HepG2 (cell line): ENCODE results near the gene TMED3. TPM values are rescaled to one million over a fixed set of nuclear protein-coding genes. Genes with fewer than 3 reads are reported as not detected.
A peak's percentile ranks its signal among the peaks of the same experiment; 100 is the strongest.

Experiments used
- ARID4A ChIP-seq: sonication (generic); formaldehyde crosslinking; IDR thresholded peaks from 2 replicates; pipeline ENCODE4 v1.5.0; 2020; ENCODE audit warnings: mild to moderate bottlenecking, missing genetic modification reagents, borderline replicate concordance
- CBX5 ChIP-seq: sonication (generic); formaldehyde crosslinking; IDR thresholded peaks from 2 replicates; pipeline ENCODE4 v1.4.0; 2020; ENCODE audit warnings: missing genetic modification reagents, borderline replicate concordance
- EZH2 ChIP-seq: conservative IDR thresholded peaks from 2 replicates; pipeline ENCODE4 v1.6.1; 2012; ENCODE audit warnings: mild to moderate bottlenecking, low read depth, low read length, moderate library complexity
- FLYWCH1 ChIP-seq: sonication (generic); formaldehyde crosslinking; IDR thresholded peaks from 2 replicates; pipeline ENCODE4 v1.8.1; 2023; ENCODE audit warnings: mild to moderate bottlenecking, missing genetic modification reagents
- FOXA3 ChIP-seq: IDR thresholded peaks from 2 replicates; pipeline ENCODE4 v1.6.1; 2016; ENCODE audit warnings: missing genetic modification reagents, missing compliant biosample characterization
- FOXK2 ChIP-seq: fragments of 450-650 bp; IDR thresholded peaks from 2 replicates; pipeline ENCODE4 v1.6.1; 2016
- KDM5B ChIP-seq: sonication (generic); formaldehyde crosslinking; IDR thresholded peaks from 2 replicates; pipeline ENCODE4 v1.4.0; 2020; ENCODE audit warnings: missing genetic modification reagents, mild to moderate bottlenecking, borderline replicate concordance
- MXI1 ChIP-seq: IDR thresholded peaks from 3 replicates; pipeline ENCODE4 v1.6.1; 2012; ENCODE audit warnings: low read depth, low read length, inconsistent platforms, borderline replicate concordance
- RBM22 ChIP-seq: fragments of 200-400 bp; formaldehyde crosslinking; optimal IDR thresholded peaks from 2 replicates; pipeline ENCODE3; 2017; ENCODE audit warnings: mild to moderate bottlenecking, low read length, moderate library complexity
- SOX13 ChIP-seq, 3 experiments: fragments of 450-650 bp in 1 of 3; sonication (generic) in 1 of 3; formaldehyde crosslinking in 1 of 3; IDR thresholded peaks in 2 of 3; conservative IDR thresholded peaks in 1 of 3; 2 replicates each; pipeline versions ENCODE4 v1.5.0 to v1.6.1; 2016 to 2020; ENCODE audit warnings: antibody characterized with exemption in 1 of 3, mild to moderate bottlenecking in 1 of 3, missing compliant biosample characterization in 1 of 3, missing genetic modification reagents in 1 of 3, moderate library complexity in 1 of 3
- TRIM22 ChIP-seq: fragments of 450-650 bp; IDR thresholded peaks from 2 replicates; pipeline ENCODE4 v1.6.1; 2017
- ZMYM3 ChIP-seq: sonication (generic); formaldehyde crosslinking; IDR thresholded peaks from 2 replicates; pipeline ENCODE4 v1.5.1; 2020; ENCODE audit warnings: mild to moderate bottlenecking, missing genetic modification reagents
- ZNF337 ChIP-seq: sonication (generic); formaldehyde crosslinking; IDR thresholded peaks from 2 replicates; pipeline ENCODE4 v1.5.1; 2020; ENCODE audit warnings: missing genetic modification reagents, low read depth, mild to moderate bottlenecking, borderline replicate concordance
- ZNF816 ChIP-seq: sonication (generic); formaldehyde crosslinking; IDR thresholded peaks from 2 replicates; pipeline ENCODE4 v1.8.0; 2022; ENCODE audit warnings: missing genetic modification reagents, mild to moderate bottlenecking, borderline replicate concordance
- polyA plus RNA-seq, 8 experiments: library from polyadenylated mRNA; depleted of rRNA in 3 of 8; stranded (reverse) in 7 of 8; unstranded in 1 of 8; fragments of >200 nt; fragmentation: Illumina TruSeq in 4 of 8; extraction: Trizol in 4 of 8; gene quantifications; 2 replicates each; pipeline versions ENCODE4 v1.2.1 to v1.2.3, GENCODE V29; 2011 to 2016; ENCODE audit warnings: low read depth in 4 of 8, missing spikeins in 1 of 8, mixed read lengths in 1 of 8; ENCODE audit not compliant: insufficient read depth in 1 of 8
- total RNA-seq, 5 experiments: library from RNA; depleted of rRNA; stranded (reverse); fragments of >200 nt; fragmentation: Illumina TruSeq; extraction: Trizol; gene quantifications; 2 replicates each; pipeline ENCODE4 v1.2.3, GENCODE V29; 2016; ENCODE audit warnings: low read depth in 1 of 5

The TMED3 gene
- total and polyA plus RNA-seq, 2 of the 13 experiments (the other 11 are each of a cell fraction or from before 2014, with no cell fraction given): 125 to 155 TPM

- TF ChIP-seq ARID4A (no peak; the same call in 1 of the 2 replicates), TRIM22 (no peak), FOXK2 (no peak), CBX5 (CRISPR knock-in tag) (no peak), KDM5B (peak; percentile 71; the same call in 1 of the 2 replicates), MXI1 (no peak), ZNF816 (no peak), FOXA3 (CRISPR knock-in tag) (no peak), FLYWCH1 (CRISPR knock-in tag) (no peak), EZH2 (no peak), ZNF337 (CRISPR knock-in tag) (no peak), ZMYM3 (CRISPR knock-in tag) (no peak), RBM22 (no peak), SOX13 (IDR thresholded peaks at IDR 0.05) (no peak), SOX13 (CRISPR knock-in tag; conservative IDR thresholded peaks at IDR 0.05 in 1 of 2, IDR thresholded peaks at IDR 0.05 in 1 of 2) (no peak)
- TF ChIP-seq, all 625 proteins: peak for 135
Observed at GRCh38 chr15:79283252-79284048, 27.5 kb upstream of the TMED3 start (continued).
